Activated T-cell treated with anti-CD3 and anti-CD28 coated beads, Interleukin-2, amount 50 U/mL, for 1 hour (primary cell): ENCODE measurements around the gene C1QC.

Source experiments
- DNase-seq: peaks from one replicate; pipeline ENCODE4 v3.0.0-alpha.2; 2020

The C1QC gene

GRCh38 chr1:22683547-22683946 lies 40.1 kb downstream of the C1QC start:
- no peak for DNase-seq

- DNase-seq = no peak
Observed at GRCh38 chr1:22685591-22686059, 42.2 kb downstream of the C1QC start.

GRCh38 chr1:22687191-22687590 lies 43.8 kb downstream of the C1QC start:
- DNase-seq = no peak

- DNase-seq = no peak
Observed at GRCh38 chr1:22688466-22688865, 45.0 kb downstream of the C1QC start.

GRCh38 chr1:22689505-22689904 lies 46.1 kb downstream of the C1QC start:
- DNase-seq = no peak

GRCh38 chr1:22691031-22691753 lies 47.8 kb downstream of the C1QC start:
- no peak for DNase-seq

GRCh38 chr1:22694172-22694571 lies 50.7 kb downstream of the C1QC start:
- DNase-seq = no peak

DNA sequence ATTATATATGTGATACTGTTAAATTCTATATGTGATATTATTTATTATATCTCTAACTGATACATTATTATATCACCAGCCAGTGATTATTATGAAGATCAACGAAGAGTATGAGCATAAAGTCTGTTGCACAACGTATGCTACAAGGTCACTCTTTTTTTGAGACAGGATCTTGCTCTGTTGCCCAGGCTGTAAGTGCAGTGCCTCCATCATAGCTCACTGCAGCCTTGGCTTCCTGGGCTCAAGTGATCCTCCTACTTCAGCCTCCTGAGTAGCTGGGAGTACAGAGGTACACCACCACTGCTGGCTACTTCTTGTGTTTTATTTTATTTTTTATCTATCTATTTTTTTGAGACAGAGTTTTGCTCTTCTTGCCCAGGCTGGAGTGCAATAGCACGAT lies 53.2 kb downstream of the C1QC start:
- no peak for DNase-seq
